ENCODE data around the gene CLTA. TPM values are rescaled to one million over a fixed set of nuclear protein-coding genes. Genes with fewer than 3 reads are reported as not detected.
A peak's percentile ranks its signal among the peaks of the same experiment; 100 is the strongest.

CLTA gene
- total and polyA plus RNA-seq, 2 experiments from 2014 or later, result 218 to 240 TPM

- Histone ChIP-seq H3K9ac (no peak overlapping the region), H3K27ac (peak overlapping the region; percentile 32), H3K4me2 (ENCODE audit: unreplicated experiment) (no peak overlapping the region), H2AFZ (peak overlapping the region; percentile 8; the same call in 1 of the 2 replicates), H3K4me3 (no peak overlapping the region), H3K9me3 (ENCODE audit: low read depth) (no peaks in the 10 kb centered on the region), H3K36me3 (ENCODE audit: low read depth) (no peaks in the 10 kb centered on the region), H3F3A (ENCODE audit: insufficient read depth) (peaks cover 30% of the 10 kb centered on the region), H3K79me2 (ENCODE audit: insufficient read depth) (peaks cover 17% of the 10 kb centered on the region), H3K27me3 (replicated peaks; ENCODE audit: insufficient read depth) (no peaks in the 10 kb centered on the region), H3K4me1 (ENCODE audit: insufficient read depth) (peaks cover 24% of the 10 kb centered on the region), H4K20me1 (ENCODE audit: insufficient read depth) (peaks cover 8% of the 10 kb centered on the region), H3K9me2 (ENCODE audit: insufficient read depth) (no peaks in the 10 kb centered on the region)
- DNase-seq, result peak; percentile 92
- TF ChIP-seq EZH2phosphoT487 (IDR thresholded peaks at IDR 0.05; ENCODE audit: insufficient read depth, low read depth) (no peak), EZH2 (IDR thresholded peaks at IDR 0.05; ENCODE audit: insufficient read depth, poor library complexity, severe bottlenecking) (no peak)
- in situ Hi-C loops (cut with MboI), result no loop called here
Measured at GRCh38 chr9:36187414-36187813, 3.3 kb upstream of the CLTA start.

- Histone ChIP-seq H3K9ac (no peak overlapping the region), H3K27me3 (replicated peaks; ENCODE audit: insufficient read depth) (no peaks in the 10 kb centered on the region), H3F3A (ENCODE audit: insufficient read depth) (peaks cover 35% of the 10 kb centered on the region), H3K9me3 (ENCODE audit: low read depth) (no peaks in the 10 kb centered on the region), H3K27ac (peak overlapping the region; percentile 32; the same call in 1 of the 2 replicates), H3K79me2 (ENCODE audit: insufficient read depth) (peaks cover 25% of the 10 kb centered on the region), H4K20me1 (ENCODE audit: insufficient read depth) (peaks cover 16% of the 10 kb centered on the region), H3K4me3 (no peak overlapping the region), H3K4me1 (ENCODE audit: insufficient read depth) (peaks cover 32% of the 10 kb centered on the region), H3K4me2 (ENCODE audit: unreplicated experiment) (no peak overlapping the region), H3K9me2 (ENCODE audit: insufficient read depth) (no peaks in the 10 kb centered on the region), H3K36me3 (ENCODE audit: low read depth) (no peaks in the 10 kb centered on the region), H2AFZ (0 out of 2 replicates have a peak overlapping the region, but pooled peaks have one; percentile 8)
- in situ Hi-C loops (cut with MboI), result no loop called here
- WGBS, 2 experiments (ENCODE audit: low coverage in 1 of 2, low lambda C conversion rate in 2 of 2, missing lambda C conversion rate in 2 of 2), result 82 to 88% methylated on average over 5 of the region's 5 CpGs
- no peak for DNase-seq
- TF ChIP-seq EZH2phosphoT487 (IDR thresholded peaks at IDR 0.05; ENCODE audit: insufficient read depth, low read depth) (no peak), EZH2 (IDR thresholded peaks at IDR 0.05; ENCODE audit: insufficient read depth, poor library complexity, severe bottlenecking) (no peak)
Measured at GRCh38 chr9:36188212-36188611, 2.5 kb upstream of the CLTA start.

DNA sequence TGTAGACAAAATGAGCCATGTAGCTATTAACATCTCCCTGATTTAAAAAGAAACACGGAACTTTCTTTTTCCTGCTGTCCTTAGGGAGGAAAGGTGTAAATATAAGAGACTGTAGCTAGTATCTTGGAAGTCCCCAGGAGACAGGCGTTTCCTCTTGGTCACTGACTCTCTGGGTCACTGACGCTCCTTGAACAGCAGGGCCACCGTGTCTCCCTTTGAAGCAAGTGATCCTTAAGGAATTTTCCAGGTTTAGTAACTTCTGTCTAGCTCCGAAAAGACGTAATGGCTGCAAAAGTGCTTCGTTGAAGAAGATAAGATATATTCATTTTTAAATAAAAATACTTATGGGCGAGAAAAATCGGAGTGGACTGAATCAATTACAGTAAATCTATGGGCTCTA is 745 bp upstream of the CLTA start:
- Histone ChIP-seq H3K9ac (peak overlapping the region; percentile 90), H3K79me2 (ENCODE audit: insufficient read depth) (peaks cover 42% of the 10 kb centered on the region), H3K4me1 (ENCODE audit: insufficient read depth) (peaks cover 50% of the 10 kb centered on the region), H3F3A (ENCODE audit: insufficient read depth) (peaks cover 33% of the 10 kb centered on the region), H3K4me2 (ENCODE audit: unreplicated experiment) (peak overlapping the region; percentile 99), H3K27ac (peak overlapping the region; percentile 66), H3K4me3 (peak overlapping the region; percentile 93), H3K36me3 (ENCODE audit: low read depth) (no peaks in the 10 kb centered on the region), H3K9me2 (ENCODE audit: insufficient read depth) (no peaks in the 10 kb centered on the region), H2AFZ (peak overlapping the region; percentile 81), H3K9me3 (ENCODE audit: low read depth) (no peaks in the 10 kb centered on the region), H3K27me3 (replicated peaks; ENCODE audit: insufficient read depth) (no peaks in the 10 kb centered on the region), H4K20me1 (ENCODE audit: insufficient read depth) (peaks cover 21% of the 10 kb centered on the region)
- in situ Hi-C loops (cut with MboI), result no loop called here
- 3 to 4% methylated on average over 9 of the region's 9 CpGs for WGBS, 2 experiments (ENCODE audit: low coverage in 1 of 2, low lambda C conversion rate in 2 of 2, missing lambda C conversion rate in 2 of 2)
- DNase-seq, result peak; percentile 40
- no peak for TF ChIP-seq EZH2phosphoT487 (IDR thresholded peaks at IDR 0.05; ENCODE audit: insufficient read depth, low read depth)
- TF ChIP-seq EZH2 (IDR thresholded peaks at IDR 0.05; ENCODE audit: insufficient read depth, poor library complexity, severe bottlenecking), result no peak

DNA sequence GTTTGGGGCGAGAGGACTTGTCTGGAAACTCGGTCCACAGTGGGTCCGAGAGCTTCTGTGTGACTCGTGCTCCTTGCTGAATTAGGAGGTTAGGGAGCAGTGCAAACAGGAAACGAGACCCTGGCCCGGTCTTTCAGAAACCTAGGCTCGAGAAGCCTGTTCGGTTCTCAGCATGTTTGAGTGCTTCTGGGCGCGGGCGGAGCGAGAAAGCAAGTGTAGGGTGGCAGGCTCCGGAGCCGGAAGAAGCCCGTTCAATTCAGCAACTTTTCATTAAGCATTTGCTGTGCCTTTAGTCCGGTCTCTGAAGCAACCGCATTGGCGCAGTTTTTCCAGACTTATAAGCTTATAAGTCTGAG is 547 bp downstream of the CLTA start:
- in situ Hi-C loops (cut with MboI), result no loop called here
- peaks cover 30% of the 10 kb centered on the region for H3F3A ChIP-seq (ENCODE audit: insufficient read depth)
- no peaks in the 10 kb centered on the region for H3K27me3 ChIP-seq (replicated peaks; ENCODE audit: insufficient read depth)
- peak overlapping the region; percentile 93 for H3K4me3 ChIP-seq
- peaks cover 55% of the 10 kb centered on the region for H3K79me2 ChIP-seq (ENCODE audit: insufficient read depth)
- H3K4me1 ChIP-seq (ENCODE audit: insufficient read depth), result peaks cover 52% of the 10 kb centered on the region
- H4K20me1 ChIP-seq (ENCODE audit: insufficient read depth), result peaks cover 21% of the 10 kb centered on the region
- peak overlapping the region; percentile 90 for H3K9ac ChIP-seq
- H3K36me3 ChIP-seq (ENCODE audit: low read depth), result no peaks in the 10 kb centered on the region
- H2AFZ ChIP-seq, result peak overlapping the region; percentile 81
- DNase-seq, result peak; percentile 73
- no peaks in the 10 kb centered on the region for H3K9me2 ChIP-seq (ENCODE audit: insufficient read depth)
- H3K4me2 ChIP-seq (ENCODE audit: unreplicated experiment), result peak overlapping the region; percentile 81
- H3K9me3 ChIP-seq (ENCODE audit: low read depth), result no peaks in the 10 kb centered on the region
- TF ChIP-seq EZH2 (IDR thresholded peaks at IDR 0.05; ENCODE audit: insufficient read depth, poor library complexity, severe bottlenecking) (no peak), EZH2phosphoT487 (IDR thresholded peaks at IDR 0.05; ENCODE audit: insufficient read depth, low read depth) (no peak)
- WGBS, 2 experiments (ENCODE audit: low coverage in 1 of 2, low lambda C conversion rate in 2 of 2, missing lambda C conversion rate in 2 of 2), result 1% methylated on average over 16 to 18 of the region's 18 CpGs
- peak overlapping the region; percentile 66 for H3K27ac ChIP-seq

- H3K4me2 ChIP-seq (ENCODE audit: unreplicated experiment), result peak overlapping the region; percentile 81
- peaks cover 59% of the 10 kb centered on the region for H3K79me2 ChIP-seq (ENCODE audit: insufficient read depth)
- H3K9me3 ChIP-seq (ENCODE audit: low read depth), result no peaks in the 10 kb centered on the region
- WGBS, 2 experiments (ENCODE audit: low coverage in 1 of 2, low lambda C conversion rate in 2 of 2, missing lambda C conversion rate in 2 of 2), result 1 to 2% methylated on average over 7 of the region's 7 CpGs
- peak; percentile 33 for DNase-seq
- in situ Hi-C loops (cut with MboI), result no loop called here
- no peaks in the 10 kb centered on the region for H3K27me3 ChIP-seq (replicated peaks; ENCODE audit: insufficient read depth)
- H3K4me1 ChIP-seq (ENCODE audit: insufficient read depth), result peaks cover 52% of the 10 kb centered on the region
- peaks cover 21% of the 10 kb centered on the region for H4K20me1 ChIP-seq (ENCODE audit: insufficient read depth)
- H3K4me3 ChIP-seq, result peak overlapping the region; percentile 93
- H3F3A ChIP-seq (ENCODE audit: insufficient read depth), result peaks cover 30% of the 10 kb centered on the region
- H3K36me3 ChIP-seq (ENCODE audit: low read depth), result no peaks in the 10 kb centered on the region
- peak overlapping the region; percentile 66 for H3K27ac ChIP-seq
- peak overlapping the region; percentile 90 for H3K9ac ChIP-seq
- H3K9me2 ChIP-seq (ENCODE audit: insufficient read depth), result no peaks in the 10 kb centered on the region
- TF ChIP-seq EZH2 (IDR thresholded peaks at IDR 0.05; ENCODE audit: insufficient read depth, poor library complexity, severe bottlenecking) (no peak), EZH2phosphoT487 (IDR thresholded peaks at IDR 0.05; ENCODE audit: insufficient read depth, low read depth) (no peak)
- H2AFZ ChIP-seq, result peak overlapping the region; percentile 81
Measured at GRCh38 chr9:36191686-36192085, 965 bp downstream of the CLTA start.
